A673 (cell line): ENCODE measurements around the gene SRRM4. TPM values are rescaled to one million over a fixed set of nuclear protein-coding genes. Genes with fewer than 3 reads are reported as not detected.

Experiments used
- Bru-seq: library from RNA; stranded (reverse); fragments of 400-500 nt; gene quantifications from one replicate; lab custom pipeline; 2021; lab: Mats Ljungman, UMichigan
- BruChase-seq, 2 experiments: library from RNA; stranded (reverse); fragments of 400-500 nt; gene quantifications; one replicate each; lab custom pipeline; 2021; lab: Mats Ljungman, UMichigan
- BruUV-seq: library from RNA; stranded (reverse); fragments of 400-500 nt; replicated peaks from 2 replicates; lab custom pipeline; 2021; lab: Mats Ljungman, UMichigan
- CTCF ChIA-PET: fragments of 300-600 bp; sonication (Branson Sonifier 250); formaldehyde crosslinking; loops from one replicate; lab custom pipeline; 2022; ENCODE audit warnings: antibody characterized with exemption; lab: Charles Lee
- POLR2A ChIA-PET: fragments of 300-600 bp; sonication (Branson Sonifier 250); formaldehyde crosslinking; loops from one replicate; lab custom pipeline; 2022; ENCODE audit warnings: antibody characterized with exemption; ENCODE audit not compliant: low non-redundant PET; lab: Charles Lee
- DNase-seq: peaks from one replicate; pipeline ENCODE4 v3.0.0-alpha.2; 2015; ENCODE audit warnings: low spot score
- H3K27ac ChIP-seq: fragments of 200-600 bp; sonication (generic); 2 replicates; pipeline ENCODE4 v1.5.1; 2016; ENCODE audit warnings: mixed run types, low read depth, mild to moderate bottlenecking, mixed read lengths, antibody characterized with exemption, low read length; ENCODE audit not compliant: poor library complexity, severe bottlenecking
- H3K27me3 ChIP-seq: fragments of 200-600 bp; sonication (generic); replicated peaks from 2 replicates; pipeline ENCODE4 v1.6.1; 2017; ENCODE audit warnings: mixed run types, low read depth, mild to moderate bottlenecking, mixed read lengths, antibody characterized with exemption, low read length; ENCODE audit not compliant: insufficient read depth, poor library complexity
- H3K36me3 ChIP-seq: fragments of 200-600 bp; sonication (generic); 2 replicates; pipeline ENCODE4 v1.6.1; 2016; ENCODE audit warnings: mixed run types, mild to moderate bottlenecking, mixed read lengths, antibody characterized with exemption, low read length; ENCODE audit not compliant: insufficient read depth, poor library complexity, severe bottlenecking
- H3K4me1 ChIP-seq: fragments of 200-600 bp; sonication (generic); 2 replicates; pipeline ENCODE4 v1.6.1; 2017; ENCODE audit warnings: mixed run types, mild to moderate bottlenecking, mixed read lengths, antibody characterized with exemption, low read length; ENCODE audit not compliant: insufficient read depth, poor library complexity, severe bottlenecking
- H3K4me3 ChIP-seq: fragments of 200-600 bp; sonication (generic); 2 replicates; pipeline ENCODE4 v1.5.1; 2016; ENCODE audit warnings: low read depth, mixed run types, mild to moderate bottlenecking, mixed read lengths, low read length; ENCODE audit not compliant: poor library complexity, severe bottlenecking
- H3K9me3 ChIP-seq: fragments of 200-600 bp; sonication (generic); 2 replicates; pipeline ENCODE4 v1.6.1; 2016; ENCODE audit warnings: mixed run types, low read depth, mild to moderate bottlenecking, mixed read lengths, antibody characterized with exemption, low read length; ENCODE audit not compliant: poor library complexity, severe bottlenecking
- EZH2 ChIP-seq: fragments of 200-600 bp; sonication (generic); IDR thresholded peaks from 2 replicates; pipeline ENCODE4 v1.6.1; 2017; ENCODE audit warnings: borderline replicate concordance, low read depth, mild to moderate bottlenecking, mixed read lengths, antibody characterized with exemption, low read length; ENCODE audit not compliant: poor library complexity, severe bottlenecking
- intact Hi-C: fragments of 100-400 bp; cut with micrococcal nuclease; formaldehyde crosslinking; loops from one replicate; pipeline ENCODE4 v1.10.0; 2022; ENCODE audit not compliant: unreplicated experiment
- long read RNA-seq: library from polyadenylated mRNA; stranded (forward); transcript quantifications from one replicate; pipeline ENCODE4 v2.0.0, GENCODE V29; 2022
- total RNA-seq: library from RNA; stranded (reverse); gene quantifications from 2 replicates; pipeline ENCODE4 v1.2.3, GENCODE V29; 2021
- TF ChIP-seq, protein P1 (sequence below): fragments of 300-800, 200-600 bp; sonication (generic); conservative IDR thresholded peaks from 2 replicates; pipeline ENCODE4 v1.5.1; 2017; ENCODE audit warnings: low read depth, mild to moderate bottlenecking, antibody characterized with exemption, low read length, moderate library complexity, mixed read lengths

SRRM4 gene, protein sequence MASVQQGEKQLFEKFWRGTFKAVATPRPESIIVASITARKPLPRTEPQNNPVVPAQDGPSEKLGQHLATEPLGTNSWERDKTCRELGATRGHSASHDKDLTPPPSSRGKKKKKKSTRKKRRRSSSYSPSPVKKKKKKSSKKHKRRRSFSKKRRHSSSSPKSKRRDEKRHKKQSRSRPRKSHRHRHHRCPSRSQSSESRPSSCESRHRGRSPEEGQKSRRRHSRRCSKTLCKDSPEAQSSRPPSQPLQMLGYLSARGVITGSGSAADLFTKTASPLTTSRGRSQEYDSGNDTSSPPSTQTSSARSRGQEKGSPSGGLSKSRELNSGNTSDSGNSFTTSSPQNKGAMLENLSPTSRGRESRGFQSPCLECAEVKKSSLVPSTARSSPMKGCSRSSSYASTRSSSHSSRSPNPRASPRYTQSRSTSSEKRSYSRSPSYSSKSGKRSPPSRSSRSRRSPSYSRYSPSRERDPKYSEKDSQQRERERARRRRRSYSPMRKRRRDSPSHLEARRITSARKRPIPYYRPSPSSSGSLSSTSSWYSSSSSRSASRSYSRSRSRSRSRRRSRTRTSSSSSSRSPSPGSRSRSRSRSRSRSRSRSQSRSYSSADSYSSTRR
- total RNA-seq (not detected in 2 replicates), Bru-seq, nascent RNA (percentile 0 among the genes with signal in this experiment), BruChase-seq, experiment 1, labeled RNA remaining after a 2-hour chase (percentile 1 among the genes with signal in this experiment), BruChase-seq, experiment 2, labeled RNA remaining after a 6-hour chase (percentile 1 among the genes with signal in this experiment)
- long read RNA-seq: 0 reads

DNA sequence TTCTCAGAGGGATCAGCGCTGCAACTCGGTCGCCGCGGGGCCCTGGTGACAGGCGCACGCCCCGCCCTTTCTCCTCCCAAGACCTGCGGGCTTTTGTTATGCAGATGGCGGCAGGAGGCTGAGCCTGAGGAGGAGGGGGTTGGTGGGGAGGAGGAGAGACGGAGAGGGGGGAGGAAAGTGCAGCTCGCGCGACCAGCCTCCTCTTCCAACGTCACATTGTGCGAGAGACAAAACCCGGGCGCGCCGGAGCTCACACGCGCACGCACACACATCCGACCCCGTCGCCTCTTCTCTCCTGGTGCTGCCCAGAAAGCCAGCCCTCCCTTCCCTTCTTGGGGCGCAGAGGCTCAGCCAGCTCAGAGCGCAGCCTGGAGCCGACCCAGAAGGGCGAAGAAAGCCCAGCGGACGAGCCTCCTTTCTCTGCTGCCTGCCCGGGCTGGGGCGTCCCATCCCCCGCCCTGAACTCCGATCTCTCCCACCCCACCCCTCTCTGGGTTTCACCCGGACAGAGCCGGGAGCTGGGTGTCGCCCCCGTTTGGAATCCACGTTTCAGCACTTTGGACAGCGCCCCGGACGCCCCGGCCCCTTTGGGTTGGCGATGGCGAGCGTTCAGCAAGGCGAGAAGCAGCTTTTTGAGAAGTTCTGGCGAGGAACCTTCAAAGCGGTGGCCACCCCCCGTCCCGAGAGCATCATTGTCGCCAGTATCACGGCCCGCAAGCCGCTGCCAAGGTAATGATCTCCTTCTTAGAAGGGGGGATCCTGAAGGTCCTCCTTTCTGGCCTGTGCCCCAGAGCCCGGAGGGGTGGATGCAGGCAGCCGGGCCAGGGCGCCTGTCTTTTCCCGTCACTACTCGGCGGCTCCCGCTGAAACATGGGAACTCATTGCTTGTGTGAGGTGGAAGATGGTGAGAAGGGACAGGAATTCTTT, at the start of gene SRRM4:
TSS of gene SRRM4 (plus strand) at position 257 of the 927 bp plus-strand sequence. CDS start at position 599, 342 bp downstream.
- intact Hi-C loops: loop anchor here (5.0 kb wide), 1 partner anchor 431 kb away; no protein-coding TSS in a partner anchor
- TF ChIP-seq, protein P1, sequence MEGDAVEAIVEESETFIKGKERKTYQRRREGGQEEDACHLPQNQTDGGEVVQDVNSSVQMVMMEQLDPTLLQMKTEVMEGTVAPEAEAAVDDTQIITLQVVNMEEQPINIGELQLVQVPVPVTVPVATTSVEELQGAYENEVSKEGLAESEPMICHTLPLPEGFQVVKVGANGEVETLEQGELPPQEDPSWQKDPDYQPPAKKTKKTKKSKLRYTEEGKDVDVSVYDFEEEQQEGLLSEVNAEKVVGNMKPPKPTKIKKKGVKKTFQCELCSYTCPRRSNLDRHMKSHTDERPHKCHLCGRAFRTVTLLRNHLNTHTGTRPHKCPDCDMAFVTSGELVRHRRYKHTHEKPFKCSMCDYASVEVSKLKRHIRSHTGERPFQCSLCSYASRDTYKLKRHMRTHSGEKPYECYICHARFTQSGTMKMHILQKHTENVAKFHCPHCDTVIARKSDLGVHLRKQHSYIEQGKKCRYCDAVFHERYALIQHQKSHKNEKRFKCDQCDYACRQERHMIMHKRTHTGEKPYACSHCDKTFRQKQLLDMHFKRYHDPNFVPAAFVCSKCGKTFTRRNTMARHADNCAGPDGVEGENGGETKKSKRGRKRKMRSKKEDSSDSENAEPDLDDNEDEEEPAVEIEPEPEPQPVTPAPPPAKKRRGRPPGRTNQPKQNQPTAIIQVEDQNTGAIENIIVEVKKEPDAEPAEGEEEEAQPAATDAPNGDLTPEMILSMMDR: no peak
- no peak for TF ChIP-seq EZH2
- no peaks in the 10 kb centered on the region for H3K9me3 ChIP-seq
- CTCF ChIA-PET: no interaction called here
- H3K27me3 ChIP-seq: peaks cover 63% of the 10 kb centered on the region
- H3K36me3 ChIP-seq: no peaks in the 10 kb centered on the region
- POLR2A ChIA-PET: no interaction called here
- no TSS peak for BruUV-seq
- no peak within 1 kb of the TSS for H3K27ac ChIP-seq
- H3K4me3 ChIP-seq: no peak within 1 kb of the TSS
- DNase-seq: peak; percentile 45
- H3K4me1 ChIP-seq: no peaks in the 10 kb centered on the region

DNA sequence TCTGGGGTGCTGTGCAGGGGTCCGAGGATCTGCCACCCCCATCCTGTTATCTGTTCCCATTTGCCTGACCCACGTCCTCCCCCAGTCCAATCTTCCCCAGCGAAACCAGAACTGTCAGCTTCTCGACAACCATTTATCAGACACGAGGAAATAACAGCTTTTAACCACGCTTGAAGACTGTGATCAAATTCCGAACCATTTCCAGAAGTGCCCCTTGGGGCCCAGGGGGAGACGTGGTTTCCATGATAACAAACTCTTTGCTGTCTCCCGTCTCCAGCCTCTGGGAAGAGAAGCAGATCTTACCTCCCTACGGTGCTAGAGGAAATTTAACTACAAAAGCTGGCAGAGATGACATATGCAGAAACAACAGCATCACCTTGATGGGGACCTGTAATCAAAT, 35.1 kb upstream of the SRRM4 start:
- no peaks in the 10 kb centered on the region for H3K36me3 ChIP-seq
- intact Hi-C loops: no loop called here
- H3K4me1 ChIP-seq: no peaks in the 10 kb centered on the region
- ChIA-PET CTCF (no interaction called here), POLR2A (no interaction called here)
- BruUV-seq: no TSS peak
- H3K9me3 ChIP-seq: no peaks in the 10 kb centered on the region
- peaks cover 41% of the 10 kb centered on the region for H3K27me3 ChIP-seq
- no peak for DNase-seq
- TF ChIP-seq, protein P1: no peak
- no peak for TF ChIP-seq EZH2
- H3K4me3 ChIP-seq: no peak overlapping the region
- H3K27ac ChIP-seq: no peak overlapping the region

DNA sequence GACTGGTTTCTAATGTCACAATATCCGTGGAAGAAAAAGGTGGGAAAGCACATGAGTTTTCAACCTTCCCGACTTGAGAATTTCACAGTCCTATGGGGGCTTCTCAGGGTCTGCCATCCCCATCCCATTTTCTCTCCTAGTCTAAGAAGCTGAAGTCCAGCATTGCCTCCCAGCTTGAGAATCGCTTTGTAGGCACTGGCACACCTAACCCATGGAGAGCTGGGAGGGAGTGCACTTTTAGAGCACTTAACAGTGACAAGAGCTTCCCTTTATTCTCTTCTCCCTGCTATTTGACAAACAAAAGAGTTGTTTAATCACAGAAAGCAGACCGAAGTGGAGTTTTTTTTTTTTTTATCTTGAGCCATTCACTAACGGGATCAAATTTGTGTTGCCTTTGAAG, 22.8 kb upstream of the SRRM4 start:
- Histone ChIP-seq H3K4me1 (no peaks in the 10 kb centered on the region), H3K4me3 (no peak overlapping the region), H3K27ac (no peak overlapping the region), H3K27me3 (peaks cover 41% of the 10 kb centered on the region), H3K9me3 (no peaks in the 10 kb centered on the region), H3K36me3 (no peaks in the 10 kb centered on the region)
- intact Hi-C loops: no loop called here
- DNase-seq: no peak
- POLR2A ChIA-PET: no interaction called here
- no TSS peak for BruUV-seq
- TF ChIP-seq, protein P1: no peak
- no peak for TF ChIP-seq EZH2
- CTCF ChIA-PET: no interaction called here
